ENCODE measurements around the gene COL4A2. TPM values are rescaled to one million over a fixed set of nuclear protein-coding genes. Genes with fewer than 3 reads are reported as not detected.
"Not testable (repeated sequence)": the region's sequence is repeated elsewhere in the genome, so short reads cannot be mapped to it uniquely, and the experiment has no call there.

The COL4A2 gene
- total RNA-seq, 2 experiments from 2014 or later: not detected

DNA sequence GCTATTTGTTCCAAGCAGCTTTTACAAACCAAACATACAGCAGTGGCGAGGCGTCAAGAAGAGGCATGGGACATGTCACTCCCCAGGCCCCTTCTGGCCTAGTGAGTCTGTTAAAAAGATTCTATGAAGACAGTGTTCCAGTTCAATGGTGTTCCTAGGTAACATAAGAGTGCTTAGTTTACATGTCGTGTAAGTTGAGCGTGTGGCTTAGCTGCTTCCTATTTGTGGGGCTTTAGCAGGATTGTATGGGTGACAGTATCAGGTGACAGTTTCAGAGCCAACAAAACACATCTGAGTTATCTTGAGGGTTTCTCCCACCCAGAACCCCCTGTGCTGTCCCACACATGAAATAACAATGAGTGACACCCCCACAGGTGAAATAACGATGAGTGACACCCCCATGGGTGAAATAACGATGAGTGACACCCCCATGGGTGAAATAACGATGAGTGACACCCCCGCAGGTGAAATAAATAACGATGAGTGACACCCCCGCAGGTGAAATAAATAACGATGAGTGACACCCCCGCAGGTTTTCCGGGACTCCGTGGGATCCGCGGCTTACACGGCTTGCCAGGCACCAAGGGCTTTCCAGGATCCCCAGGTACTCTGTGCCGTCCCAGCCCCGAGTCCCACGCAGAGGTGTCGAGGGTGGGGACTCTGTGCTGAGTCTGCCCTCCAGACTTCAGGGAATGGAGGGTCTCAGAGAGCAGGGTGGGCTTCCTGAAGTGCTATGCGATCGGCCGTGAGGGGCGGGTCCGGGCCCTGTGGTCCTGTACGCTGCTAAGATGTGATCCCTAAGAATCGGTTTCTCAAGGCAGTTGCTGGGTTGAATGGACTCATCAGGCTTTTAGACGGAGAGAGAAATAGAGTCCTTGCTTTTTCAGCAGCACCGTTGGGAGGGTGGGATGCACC, 185.9 kb downstream of the COL4A2 start:
- CTCF ChIA-PET: no interaction called here
- Mint-ChIP-seq H3K4me3 (no peak overlapping the region), H3K36me3 (ENCODE audit: low read depth) (no peaks in the 10 kb centered on the region), H3K27me3 (no peaks in the 10 kb centered on the region), H3K9me3 (no peaks in the 10 kb centered on the region), H3K27ac (no peak overlapping the region), H3K4me1 (no peaks in the 10 kb centered on the region)
- no peak for DNase-seq
- POLR2A ChIA-PET: no interaction called here

- Mint-ChIP-seq H3K27ac (no peak overlapping the region), H3K27me3 (no peaks in the 10 kb centered on the region), H3K4me1 (no peaks in the 10 kb centered on the region), H3K4me3 (no peak overlapping the region), H3K36me3 (ENCODE audit: low read depth) (no peaks in the 10 kb centered on the region), H3K9me3 (no peaks in the 10 kb centered on the region)
- CTCF ChIA-PET: no interaction called here
- DNase-seq: no peak
- POLR2A ChIA-PET: no interaction called here
Observed at GRCh38 chr13:110493613-110494012, 186.5 kb downstream of the COL4A2 start.

GRCh38 chr13:110495376-110495775, 188.3 kb downstream of the COL4A2 start:
- Mint-ChIP-seq H3K9me3 (no peaks in the 10 kb centered on the region), H3K4me1 (no peaks in the 10 kb centered on the region), H3K36me3 (ENCODE audit: low read depth) (no peaks in the 10 kb centered on the region), H3K27ac (no peak overlapping the region), H3K27me3 (no peaks in the 10 kb centered on the region), H3K4me3 (no peak overlapping the region)
- POLR2A ChIA-PET: no interaction called here
- CTCF ChIA-PET: interaction anchor here (1.1 kb wide), 1 partner anchor 18 kb away, joined by 3 read pairs; no protein-coding TSS in a partner anchor
- no peak for DNase-seq

- ChIA-PET CTCF (interaction anchor here (1.1 kb wide), 1 partner anchor 18 kb away, joined by 3 read pairs; no protein-coding TSS in a partner anchor), POLR2A (no interaction called here)
- Mint-ChIP-seq H3K9me3 (no peaks in the 10 kb centered on the region), H3K36me3 (ENCODE audit: low read depth) (no peaks in the 10 kb centered on the region), H3K27ac (no peak overlapping the region), H3K27me3 (no peaks in the 10 kb centered on the region), H3K4me3 (no peak overlapping the region), H3K4me1 (no peaks in the 10 kb centered on the region)
- no peak for DNase-seq
Observed at GRCh38 chr13:110495881-110496280, 188.8 kb downstream of the COL4A2 start.

GRCh38 chr13:110496281-110496680, 189.2 kb downstream of the COL4A2 start:
- no peaks in the 10 kb centered on the region for H3K4me1 Mint-ChIP-seq
- CTCF ChIA-PET: no interaction called here
- H3K27ac Mint-ChIP-seq: no peak overlapping the region
- no peak overlapping the region for H3K4me3 Mint-ChIP-seq
- DNase-seq: no peak
- no peaks in the 10 kb centered on the region for H3K36me3 Mint-ChIP-seq (ENCODE audit: low read depth)
- POLR2A ChIA-PET: no interaction called here
- H3K27me3 Mint-ChIP-seq: no peaks in the 10 kb centered on the region
- no peaks in the 10 kb centered on the region for H3K9me3 Mint-ChIP-seq

DNA sequence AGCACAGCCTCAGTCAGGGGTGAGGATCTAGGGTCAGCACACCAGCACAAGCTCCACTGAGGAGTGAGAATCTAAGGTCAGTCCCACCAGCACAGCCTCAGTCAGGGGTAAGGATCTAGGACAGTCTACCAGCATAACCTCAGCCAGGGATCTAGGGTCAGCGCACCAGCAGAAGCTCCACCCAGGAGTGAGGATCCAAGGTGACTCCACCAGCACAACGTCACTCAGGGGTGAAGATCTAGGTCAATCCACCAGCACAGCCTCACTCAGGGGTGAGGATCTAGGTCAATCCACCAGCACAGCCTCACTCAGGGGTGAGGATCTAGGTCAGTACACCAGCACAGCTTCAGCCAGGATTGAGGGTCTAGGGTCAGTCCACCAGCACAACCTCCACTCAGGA, 189.9 kb downstream of the COL4A2 start:
- POLR2A ChIA-PET: no interaction called here
- H3K36me3 Mint-ChIP-seq (ENCODE audit: low read depth): no peaks in the 10 kb centered on the region
- H3K4me3 Mint-ChIP-seq: no peak overlapping the region
- no peaks in the 10 kb centered on the region for H3K9me3 Mint-ChIP-seq
- no peak for DNase-seq
- no peak overlapping the region for H3K27ac Mint-ChIP-seq
- no peaks in the 10 kb centered on the region for H3K27me3 Mint-ChIP-seq
- CTCF ChIA-PET: no interaction called here
- H3K4me1 Mint-ChIP-seq: no peaks in the 10 kb centered on the region

DNA sequence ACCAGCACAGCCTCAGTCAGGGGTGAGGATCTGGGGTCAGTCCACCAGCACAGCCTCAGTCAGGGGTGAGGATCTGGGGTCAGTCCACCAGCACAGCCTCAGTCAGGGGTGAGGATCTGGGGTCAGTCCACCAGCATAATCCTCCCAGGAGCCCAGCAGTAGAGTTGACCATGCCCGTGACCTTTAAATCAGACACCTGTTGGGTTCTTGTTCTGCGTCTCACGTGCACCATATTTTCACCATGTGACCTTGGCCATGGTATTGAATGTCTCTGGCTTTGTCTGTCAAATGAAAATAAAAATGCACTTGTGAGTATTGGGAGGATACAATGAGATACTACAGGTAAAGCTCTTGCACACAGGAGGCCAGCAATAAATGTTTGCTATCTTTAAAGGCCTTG, 190.8 kb downstream of the COL4A2 start:
- POLR2A ChIA-PET; H3K27me3 Mint-ChIP-seq; H3K4me1 Mint-ChIP-seq; CTCF ChIA-PET; H3K36me3 Mint-ChIP-seq (ENCODE audit: low read depth); H3K27ac Mint-ChIP-seq; H3K9me3 Mint-ChIP-seq; H3K4me3 Mint-ChIP-seq; DNase-seq: not testable (repeated sequence)

GRCh38 chr13:110498327-110498726, 191.2 kb downstream of the COL4A2 start:
- POLR2A ChIA-PET: no interaction called here
- no peaks in the 10 kb centered on the region for H3K9me3 Mint-ChIP-seq
- H3K4me1 Mint-ChIP-seq: no peaks in the 10 kb centered on the region
- no peak overlapping the region for H3K27ac Mint-ChIP-seq
- DNase-seq: no peak
- H3K36me3 Mint-ChIP-seq (ENCODE audit: low read depth): no peaks in the 10 kb centered on the region
- H3K4me3 Mint-ChIP-seq: no peak overlapping the region
- no peaks in the 10 kb centered on the region for H3K27me3 Mint-ChIP-seq
- CTCF ChIA-PET: no interaction called here

DNA sequence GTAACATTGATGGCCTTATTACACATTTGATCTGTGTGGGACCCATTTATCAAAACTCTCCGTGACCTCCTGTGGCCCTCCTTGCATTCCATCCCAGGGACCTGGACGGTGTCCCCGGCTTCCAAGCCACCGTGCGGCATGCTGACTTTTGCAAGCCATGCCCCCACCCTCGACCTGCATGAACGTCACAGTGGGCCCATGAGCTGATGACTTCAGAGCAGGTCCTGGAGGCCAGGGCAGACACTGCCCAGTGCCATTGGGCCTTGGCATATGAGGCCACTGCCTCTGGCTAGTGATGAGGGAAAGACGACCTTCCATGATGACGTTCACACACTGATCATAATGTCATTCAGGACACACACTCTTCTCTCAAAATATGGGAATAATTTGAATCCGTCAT, 191.7 kb downstream of the COL4A2 start:
- H3K4me3 Mint-ChIP-seq: no peak overlapping the region
- POLR2A ChIA-PET: no interaction called here
- H3K4me1 Mint-ChIP-seq: no peaks in the 10 kb centered on the region
- H3K27me3 Mint-ChIP-seq: no peaks in the 10 kb centered on the region
- CTCF ChIA-PET: no interaction called here
- DNase-seq: no peak
- H3K27ac Mint-ChIP-seq: no peak overlapping the region
- no peaks in the 10 kb centered on the region for H3K9me3 Mint-ChIP-seq
- H3K36me3 Mint-ChIP-seq (ENCODE audit: low read depth): no peaks in the 10 kb centered on the region

- Mint-ChIP-seq H3K4me3 (no peak overlapping the region), H3K4me1 (no peaks in the 10 kb centered on the region), H3K27ac (no peak overlapping the region), H3K36me3 (ENCODE audit: low read depth) (no peaks in the 10 kb centered on the region), H3K27me3 (no peaks in the 10 kb centered on the region), H3K9me3 (no peaks in the 10 kb centered on the region)
- no peak for DNase-seq
- ChIA-PET CTCF (no interaction called here), POLR2A (no interaction called here)
Observed at GRCh38 chr13:110499621-110500281, 192.7 kb downstream of the COL4A2 start.

DNA sequence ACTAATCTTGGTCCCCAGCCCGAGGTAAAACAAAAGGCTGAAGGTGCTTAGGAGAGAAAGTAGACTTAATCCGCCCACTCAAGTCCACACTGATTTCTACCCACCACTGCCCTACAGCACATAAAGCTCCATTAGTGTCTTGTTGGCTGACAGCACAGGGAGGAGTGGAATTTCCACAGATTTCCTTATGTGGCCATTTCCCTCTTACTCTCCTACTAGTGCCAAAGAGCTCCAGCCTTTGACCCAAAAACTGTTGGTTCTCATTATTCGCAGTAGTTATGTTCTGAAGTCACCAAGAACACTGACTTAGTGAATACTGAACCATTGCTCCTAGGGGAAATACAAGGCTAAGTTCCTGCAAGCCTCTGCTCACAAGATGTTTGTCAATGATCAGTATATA, 193.3 kb downstream of the COL4A2 start:
- no peaks in the 10 kb centered on the region for H3K36me3 Mint-ChIP-seq (ENCODE audit: low read depth)
- H3K4me1 Mint-ChIP-seq: no peaks in the 10 kb centered on the region
- ChIA-PET CTCF (interaction anchor here (0.9 kb wide), 1 partner anchor 13 kb away, joined by 3 read pairs; no protein-coding TSS in a partner anchor), POLR2A (no interaction called here)
- H3K4me3 Mint-ChIP-seq: no peak overlapping the region
- no peak overlapping the region for H3K27ac Mint-ChIP-seq
- H3K9me3 Mint-ChIP-seq: no peaks in the 10 kb centered on the region
- DNase-seq: no peak
- no peaks in the 10 kb centered on the region for H3K27me3 Mint-ChIP-seq

DNA sequence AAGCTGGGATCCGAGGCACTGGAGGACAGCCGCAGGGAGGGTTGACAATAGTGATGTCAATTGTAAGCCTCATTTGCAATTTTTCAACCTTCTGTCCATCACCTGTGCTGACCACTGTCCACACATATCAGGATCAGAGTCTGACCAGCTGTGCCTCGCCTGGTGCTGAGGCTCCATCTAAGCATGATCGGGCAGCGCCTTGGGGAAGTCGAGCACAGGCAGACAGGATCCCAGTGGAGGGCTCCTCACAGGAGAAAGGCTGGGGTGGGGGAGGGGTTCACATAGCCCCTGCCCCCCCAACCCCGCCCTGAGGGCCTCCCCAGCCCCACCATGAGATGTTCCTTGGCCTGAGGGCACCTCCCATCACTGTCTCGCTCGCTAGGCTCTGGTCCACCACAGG, 194.1 kb downstream of the COL4A2 start:
- no peak for DNase-seq
- no peaks in the 10 kb centered on the region for H3K36me3 Mint-ChIP-seq (ENCODE audit: low read depth)
- ChIA-PET POLR2A (no interaction called here), CTCF (interaction anchor here (0.9 kb wide), 1 partner anchor 14 kb away, joined by 3 read pairs; no protein-coding TSS in a partner anchor)
- no peaks in the 10 kb centered on the region for H3K4me1 Mint-ChIP-seq
- no peaks in the 10 kb centered on the region for H3K27me3 Mint-ChIP-seq
- no peak overlapping the region for H3K27ac Mint-ChIP-seq
- no peaks in the 10 kb centered on the region for H3K9me3 Mint-ChIP-seq
- no peak overlapping the region for H3K4me3 Mint-ChIP-seq

- H3K9me3 Mint-ChIP-seq: no peaks in the 10 kb centered on the region
- H3K4me1 Mint-ChIP-seq: no peaks in the 10 kb centered on the region
- CTCF ChIA-PET: no interaction called here
- H3K27ac Mint-ChIP-seq: no peak overlapping the region
- H3K4me3 Mint-ChIP-seq: no peak overlapping the region
- no peaks in the 10 kb centered on the region for H3K36me3 Mint-ChIP-seq (ENCODE audit: low read depth)
- H3K27me3 Mint-ChIP-seq: no peaks in the 10 kb centered on the region
- no peak for DNase-seq
- POLR2A ChIA-PET: no interaction called here
Observed at GRCh38 chr13:110503037-110503901, 196.2 kb downstream of the COL4A2 start.
